OCI-LY3 (cell line): ENCODE measurements around the gene KANSL3.
A peak's percentile ranks its signal among the peaks of the same experiment; 100 is the strongest.

Experiments
- H2AFZ ChIP-seq: fragments of 200-600, 300-600 bp; shearing (Covaris generic); 2 replicates; pipeline ENCODE4 v1.6.0; 2014; ENCODE audit warnings: antibody characterized with exemption, low read depth, low read length
- H3K27ac ChIP-seq: fragments of 200-600, 300-600 bp; sonication (generic); 2 replicates; pipeline ENCODE4 v1.5.1; 2014; ENCODE audit warnings: mild to moderate bottlenecking, low read length, moderate library complexity, mixed read lengths
- H3K27me3 ChIP-seq: fragments of 200-600, 300-600 bp; sonication (generic); 2 replicates; pipeline ENCODE4 v1.6.1; 2014; ENCODE audit warnings: low read depth, low read length, mixed read lengths
- H3K36me3 ChIP-seq: fragments of 200-600, 300-600 bp; sonication (generic); replicated peaks from 2 replicates; pipeline ENCODE3; 2014; ENCODE audit warnings: low read depth, low read length, mixed read lengths
- H3K4me1 ChIP-seq: fragments of 300-600, 200-600 bp; sonication (generic); 2 replicates; pipeline ENCODE4 v1.6.1; 2014; ENCODE audit warnings: low read length, mixed read lengths
- H3K4me2 ChIP-seq: fragments of 200-600, 300-600 bp; sonication (generic); 2 replicates; pipeline ENCODE4 v1.6.1; 2014; ENCODE audit warnings: low read length, mixed read lengths
- H3K4me3 ChIP-seq: fragments of 300-600, 200-600 bp; sonication (generic); 2 replicates; pipeline ENCODE4 v1.5.1; 2014; ENCODE audit warnings: antibody characterized with exemption, mild to moderate bottlenecking, low read length, moderate library complexity
- H3K79me2 ChIP-seq: fragments of 300-600, 200-600 bp; shearing (Covaris generic); 2 replicates; pipeline ENCODE4 v1.6.1; 2014; ENCODE audit warnings: mild to moderate bottlenecking, low read length, mixed read lengths
- H3K9ac ChIP-seq: fragments of 300-600, 200-600 bp; shearing (Covaris generic); 2 replicates; pipeline ENCODE4 v1.6.0; 2014; ENCODE audit warnings: mild to moderate bottlenecking, low read length, moderate library complexity
- H3K9me3 ChIP-seq: fragments of 200-600, 300-600 bp; shearing (Covaris generic); 2 replicates; pipeline ENCODE4 v1.6.1; 2014; ENCODE audit warnings: low read length, mixed read lengths; ENCODE audit not compliant: insufficient read depth
- H4K20me1 ChIP-seq: fragments of 200-600, 300-600 bp; sonication (generic); 2 replicates; pipeline ENCODE4 v1.6.1; 2016; ENCODE audit warnings: low read length, mixed read lengths; ENCODE audit not compliant: insufficient read depth
- EZH2phosphoT487 ChIP-seq: fragments of 200-600 bp; shearing (Covaris generic); IDR thresholded peaks from 2 replicates; pipeline ENCODE4 v1.6.1; 2018; ENCODE audit warnings: antibody characterized with exemption, mixed run types, low read depth
- TF ChIP-seq, protein P1 (sequence below): fragments of 200-600, 300-600 bp; sonication (generic); IDR thresholded peaks from 2 replicates; pipeline ENCODE4 v1.5.1; 2014; ENCODE audit warnings: antibody characterized with exemption, low read length, low read depth

Gene KANSL3

DNA sequence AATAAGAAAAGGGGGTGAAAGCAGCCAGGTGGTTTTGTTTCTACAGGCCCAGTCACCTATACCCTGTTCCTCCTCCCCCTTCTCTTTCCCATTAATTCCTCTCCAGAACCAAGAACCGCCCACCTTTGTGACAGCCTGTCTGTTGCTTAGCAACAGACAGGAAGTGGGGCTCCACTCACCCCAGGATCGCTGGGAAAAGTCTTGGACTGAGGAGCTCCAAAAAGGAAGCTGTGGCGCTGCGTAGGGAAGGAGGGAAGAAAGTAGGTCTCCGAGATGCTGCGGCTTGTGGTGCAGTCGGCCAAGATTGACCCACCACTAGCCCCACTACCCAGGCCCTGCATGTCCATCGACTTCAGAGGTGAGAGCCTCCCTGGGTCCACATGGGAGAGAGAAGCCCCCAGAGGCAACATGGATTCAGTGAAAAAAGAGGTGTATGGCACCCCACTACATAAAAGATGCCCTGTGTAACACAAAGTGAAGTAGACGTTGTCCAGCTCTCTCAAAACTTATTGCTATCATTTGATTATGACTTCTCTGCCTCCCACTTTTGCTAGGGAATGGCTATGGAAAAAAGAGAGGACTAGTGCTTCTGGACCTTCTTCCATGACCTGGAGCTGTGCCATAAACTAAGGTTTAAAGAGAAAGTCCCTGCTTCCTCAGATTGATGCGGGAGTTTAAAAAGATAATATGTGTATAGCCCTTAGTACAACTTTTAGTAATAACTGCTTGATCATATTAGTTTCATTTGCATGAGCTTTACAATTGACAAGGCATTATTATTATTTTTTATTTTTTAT is 4.7 kb upstream of the KANSL3 start, which contains the start of gene FER1L5:
Gene FER1L5 (plus strand): TSS at position 201 of the 797 bp plus-strand sequence. CDS start 73 bp downstream, at position 274.
- H2AFZ ChIP-seq: no peak within 1 kb of the TSS
- no peak within 1 kb of the TSS for H3K4me3 ChIP-seq
- no peak for TF ChIP-seq EZH2phosphoT487
- TF ChIP-seq, protein P1, sequence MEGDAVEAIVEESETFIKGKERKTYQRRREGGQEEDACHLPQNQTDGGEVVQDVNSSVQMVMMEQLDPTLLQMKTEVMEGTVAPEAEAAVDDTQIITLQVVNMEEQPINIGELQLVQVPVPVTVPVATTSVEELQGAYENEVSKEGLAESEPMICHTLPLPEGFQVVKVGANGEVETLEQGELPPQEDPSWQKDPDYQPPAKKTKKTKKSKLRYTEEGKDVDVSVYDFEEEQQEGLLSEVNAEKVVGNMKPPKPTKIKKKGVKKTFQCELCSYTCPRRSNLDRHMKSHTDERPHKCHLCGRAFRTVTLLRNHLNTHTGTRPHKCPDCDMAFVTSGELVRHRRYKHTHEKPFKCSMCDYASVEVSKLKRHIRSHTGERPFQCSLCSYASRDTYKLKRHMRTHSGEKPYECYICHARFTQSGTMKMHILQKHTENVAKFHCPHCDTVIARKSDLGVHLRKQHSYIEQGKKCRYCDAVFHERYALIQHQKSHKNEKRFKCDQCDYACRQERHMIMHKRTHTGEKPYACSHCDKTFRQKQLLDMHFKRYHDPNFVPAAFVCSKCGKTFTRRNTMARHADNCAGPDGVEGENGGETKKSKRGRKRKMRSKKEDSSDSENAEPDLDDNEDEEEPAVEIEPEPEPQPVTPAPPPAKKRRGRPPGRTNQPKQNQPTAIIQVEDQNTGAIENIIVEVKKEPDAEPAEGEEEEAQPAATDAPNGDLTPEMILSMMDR: no peak
- no peaks in the 10 kb centered on the region for H4K20me1 ChIP-seq
- H3K9ac ChIP-seq: no peak within 1 kb of the TSS
- peaks cover under 1% of the 10 kb centered on the region; the same call in 1 of the 2 replicates for H3K79me2 ChIP-seq
- H3K36me3 ChIP-seq: no peaks in the 10 kb centered on the region
- H3K4me1 ChIP-seq: peaks cover 6% of the 10 kb centered on the region
- H3K9me3 ChIP-seq: no peaks in the 10 kb centered on the region
- H3K4me2 ChIP-seq: no peak within 1 kb of the TSS
- no peak within 1 kb of the TSS for H3K27ac ChIP-seq
- no peaks in the 10 kb centered on the region for H3K27me3 ChIP-seq

DNA sequence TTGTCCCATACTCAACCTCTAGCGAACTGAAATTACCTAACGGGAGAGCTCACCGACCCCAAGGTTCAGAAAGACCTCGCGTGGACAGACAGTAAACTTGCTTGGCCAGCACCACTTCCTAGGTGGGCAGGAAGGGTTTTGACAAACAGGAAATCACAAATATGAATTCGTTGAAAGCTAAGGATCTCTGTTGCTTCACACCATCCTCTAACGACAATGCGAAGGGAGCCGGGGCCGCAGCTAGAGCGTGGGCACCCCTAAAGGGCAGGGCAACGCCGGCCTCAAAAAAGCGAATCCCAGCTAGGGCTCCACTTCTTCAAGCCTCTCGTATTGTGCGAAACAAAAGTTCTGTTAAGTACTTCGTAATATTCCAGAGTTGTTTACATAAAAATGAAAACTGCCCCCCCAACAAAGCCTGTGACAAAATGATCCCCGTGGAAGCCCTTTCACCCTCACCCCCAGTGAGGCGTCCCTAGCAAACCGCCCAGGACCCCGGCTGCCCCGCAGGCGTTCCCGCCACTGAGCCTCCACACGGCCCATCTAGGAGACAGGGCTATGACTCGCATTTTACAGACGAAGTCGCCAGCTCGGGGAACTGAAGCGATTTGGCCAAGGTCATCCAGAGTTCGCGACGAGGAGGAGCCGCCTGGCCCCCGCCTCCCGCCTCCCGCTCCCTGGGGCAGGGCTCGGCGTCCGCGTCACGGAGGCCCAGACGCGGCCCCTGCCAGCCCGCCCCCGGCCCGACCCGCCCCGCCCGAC is 548 bp downstream of the KANSL3 start:
- Histone ChIP-seq H3K36me3 (peaks cover 9% of the 10 kb centered on the region), H3K4me3 (peak overlapping the region; percentile 97), H3K9ac (peak overlapping the region; percentile 86), H2AFZ (no peak overlapping the region), H3K79me2 (peaks cover 26% of the 10 kb centered on the region), H3K4me1 (peaks cover 15% of the 10 kb centered on the region), H4K20me1 (no peaks in the 10 kb centered on the region; the same call in 1 of the 2 replicates), H3K27ac (peak overlapping the region; percentile 24), H3K9me3 (no peaks in the 10 kb centered on the region), H3K4me2 (peak overlapping the region; percentile 94), H3K27me3 (no peaks in the 10 kb centered on the region)
- no peak for TF ChIP-seq EZH2phosphoT487
- TF ChIP-seq, protein P1: no peak

DNA sequence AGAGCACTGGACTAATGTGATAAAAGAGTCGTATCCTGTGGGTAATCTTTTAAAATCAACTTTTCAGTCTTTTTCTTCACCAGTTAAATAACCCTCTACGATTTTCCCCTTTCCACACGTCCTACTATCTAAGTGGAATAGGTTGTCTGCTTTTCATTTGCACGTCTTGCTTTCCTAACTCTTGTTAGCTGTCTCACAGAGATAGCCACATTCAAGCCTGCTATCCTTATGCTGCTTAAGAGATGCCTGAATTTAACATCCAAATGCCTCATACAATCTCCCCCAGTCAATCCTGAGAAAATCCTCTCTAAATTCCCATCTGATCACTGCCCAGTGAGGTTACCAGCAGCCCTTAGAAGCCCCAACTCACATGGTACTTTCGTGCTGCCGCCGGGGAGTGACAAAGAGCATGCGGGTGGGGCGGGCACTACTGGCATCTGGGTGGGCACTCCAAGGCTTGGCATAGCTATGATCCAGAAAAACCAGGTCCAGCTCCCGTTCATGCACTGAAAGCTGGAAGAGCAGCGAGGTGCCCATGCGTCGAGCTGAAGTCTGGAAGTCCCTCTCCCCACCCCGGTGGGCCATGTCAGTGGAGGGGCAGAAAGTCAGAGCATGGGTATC is 1.5 kb downstream of the KANSL3 start:
- Histone ChIP-seq H3K27me3 (no peaks in the 10 kb centered on the region), H3K4me1 (peaks cover 15% of the 10 kb centered on the region), H3K27ac (no peak overlapping the region), H3K9ac (no peak overlapping the region), H3K36me3 (peaks cover 9% of the 10 kb centered on the region), H3K9me3 (no peaks in the 10 kb centered on the region), H2AFZ (no peak overlapping the region), H4K20me1 (no peaks in the 10 kb centered on the region; the same call in 1 of the 2 replicates), H3K79me2 (peaks cover 26% of the 10 kb centered on the region), H3K4me3 (peak overlapping the region; percentile 97), H3K4me2 (peak overlapping the region; percentile 94)
- TF ChIP-seq, protein P1: no peak
- no peak for TF ChIP-seq EZH2phosphoT487
